ENCODE results near the gene REXO1.
"Not testable (repeated sequence)": the region's sequence is repeated elsewhere in the genome, so short reads cannot be mapped to it uniquely, and the experiment has no call there.

REXO1 gene

DNA sequence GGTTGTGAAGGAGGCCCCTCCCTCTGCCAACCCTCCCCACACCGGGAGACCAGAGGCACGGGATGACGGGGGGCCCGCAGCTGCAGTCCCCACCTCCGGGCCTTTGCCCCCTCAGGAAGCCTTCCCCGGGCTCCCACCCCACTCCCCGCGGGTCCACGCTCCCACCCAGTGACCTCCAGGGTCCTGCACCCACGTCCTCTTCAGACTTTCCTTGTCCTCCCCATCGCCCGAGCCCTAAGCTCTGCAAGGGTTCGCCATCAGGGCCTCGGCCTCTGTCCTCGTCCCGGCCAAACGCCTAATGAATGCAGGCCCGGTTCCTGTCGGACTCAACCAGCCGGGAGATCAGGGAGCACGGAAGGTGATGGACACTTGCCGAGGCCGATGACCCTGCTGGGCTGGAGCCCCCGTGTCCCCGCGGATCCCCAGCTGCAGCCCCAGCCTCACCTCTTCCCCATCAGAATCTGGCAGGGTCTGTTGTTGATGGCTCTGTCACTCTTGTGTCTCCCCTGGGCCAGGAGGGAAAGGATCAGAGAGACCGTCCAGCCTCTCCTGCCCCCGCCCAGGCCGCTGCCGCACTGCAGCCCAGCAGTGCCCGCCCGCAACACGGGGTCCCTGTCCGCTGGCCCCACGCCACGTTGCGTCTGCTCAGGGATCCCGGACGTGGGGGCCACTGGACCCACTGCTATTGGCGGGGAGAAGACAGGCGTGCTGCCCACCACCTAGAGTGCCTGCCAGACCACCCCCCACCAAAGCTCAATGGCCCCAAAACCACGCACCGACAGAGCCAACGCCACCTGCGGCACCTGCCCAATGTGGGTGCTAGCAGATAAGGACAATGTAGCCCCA lies 41.9 kb downstream of the REXO1 start:
- no peak overlapping the region for H3K4me3 ChIP-seq (ENCODE audit: low read length in 2 of 2)
- H3K4me1 ChIP-seq (ENCODE audit: control insufficient read depth in 2 of 2, insufficient read depth in 2 of 2, low read length in 2 of 2) = peaks cover 0 to 1% of the 10 kb centered on the region in 2 donors
- no peak overlapping the region for H3K27ac ChIP-seq (ENCODE audit: low read depth in 2 of 2, low read length in 2 of 2)
- no peaks in the 10 kb centered on the region for H3K9me3 ChIP-seq (ENCODE audit: control insufficient read depth in 2 of 2, low read length in 2 of 2)
- no peaks in the 10 kb centered on the region for H3K36me3 ChIP-seq (ENCODE audit: control insufficient read depth in 2 of 2, insufficient read depth in 2 of 2, low read length in 2 of 2)
- no peaks in the 10 kb centered on the region for H3K27me3 ChIP-seq (ENCODE audit: control insufficient read depth in 2 of 2, insufficient read depth in 2 of 2, low read length in 2 of 2)
- H3K9ac ChIP-seq (ENCODE audit: low read depth in 1 of 2, low read length in 2 of 2) = no peak overlapping the region

DNA sequence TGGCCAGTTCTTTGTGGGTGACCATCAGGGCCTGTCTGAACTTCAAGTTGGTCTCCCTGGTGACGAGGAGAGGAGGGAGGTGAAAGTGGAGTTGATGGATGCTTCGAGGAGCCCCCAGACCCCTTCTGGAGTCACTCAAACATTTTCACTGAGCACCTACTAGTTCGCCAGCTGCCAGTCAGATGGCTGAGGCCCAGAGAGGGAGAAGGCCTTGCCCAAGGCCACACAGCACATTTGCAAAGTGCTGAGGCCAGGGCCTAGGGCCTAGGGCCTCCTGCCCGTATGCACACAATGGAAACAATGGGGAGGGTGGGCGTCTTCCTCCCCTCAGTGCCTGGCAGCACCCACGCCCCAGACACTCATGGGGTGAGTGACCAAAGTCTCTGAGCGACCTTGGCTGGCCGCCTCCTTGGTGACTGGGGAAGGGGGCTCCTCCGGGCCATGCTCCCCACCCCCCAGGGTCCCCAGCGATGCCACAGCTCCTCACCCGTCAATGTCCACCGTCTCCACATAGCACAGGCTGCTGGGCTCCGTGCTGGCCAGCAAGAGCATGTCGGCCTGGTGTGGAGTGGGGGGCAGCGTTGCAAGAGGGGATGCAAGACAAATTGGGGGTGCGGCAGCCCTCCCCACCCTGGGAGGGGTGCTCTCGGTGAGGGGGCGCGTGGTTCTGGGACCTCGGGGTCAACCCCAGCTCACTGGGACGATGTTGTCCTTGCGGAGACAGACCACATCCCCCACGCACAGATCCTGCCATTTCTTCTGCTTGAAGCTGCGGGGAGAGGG lies 42.7 kb downstream of the REXO1 start:
- H3K9ac ChIP-seq (ENCODE audit: low read depth in 1 of 2, low read length in 2 of 2) = no peak overlapping the region
- H3K4me1 ChIP-seq (ENCODE audit: control insufficient read depth in 2 of 2, insufficient read depth in 2 of 2, low read length in 2 of 2) = no peaks in the 10 kb centered on the region
- H3K36me3 ChIP-seq (ENCODE audit: control insufficient read depth in 2 of 2, insufficient read depth in 2 of 2, low read length in 2 of 2) = no peaks in the 10 kb centered on the region

DNA sequence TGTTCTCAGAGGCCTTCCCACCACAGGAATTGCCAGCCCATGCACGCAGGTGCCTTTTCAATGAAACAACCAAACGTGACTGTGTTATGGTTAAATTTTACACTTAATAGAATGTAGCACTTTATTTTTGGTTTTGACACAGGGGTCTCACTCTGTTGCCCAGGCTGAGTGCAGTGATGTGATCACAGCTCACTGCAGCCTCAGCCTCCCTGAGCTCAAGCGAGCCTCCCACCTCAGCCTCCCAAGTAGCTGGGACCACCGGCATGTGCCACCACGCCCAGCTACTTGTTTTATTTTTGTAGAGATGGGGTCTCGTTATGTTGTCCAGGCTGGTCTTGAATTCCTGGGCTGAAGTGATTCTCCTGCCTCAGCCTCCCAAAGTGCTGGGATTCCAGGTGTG lies 43.4 kb downstream of the REXO1 start:
- H3K9ac ChIP-seq (ENCODE audit: low read depth in 1 of 2, low read length in 2 of 2) = no peak overlapping the region
- no peaks in the 10 kb centered on the region for H3K27me3 ChIP-seq (ENCODE audit: control insufficient read depth in 2 of 2, insufficient read depth in 2 of 2, low read length in 2 of 2)
- H3K9me3 ChIP-seq (ENCODE audit: control insufficient read depth in 2 of 2, low read length in 2 of 2) = no peaks in the 10 kb centered on the region
- no peak overlapping the region for H3K27ac ChIP-seq (ENCODE audit: low read depth in 2 of 2, low read length in 2 of 2)
- no peaks in the 10 kb centered on the region for H3K36me3 ChIP-seq (ENCODE audit: control insufficient read depth in 2 of 2, insufficient read depth in 2 of 2, low read length in 2 of 2)
- H3K4me1 ChIP-seq (ENCODE audit: control insufficient read depth in 2 of 2, insufficient read depth in 2 of 2, low read length in 2 of 2) = no peaks in the 10 kb centered on the region
- H3K4me3 ChIP-seq (ENCODE audit: low read length in 2 of 2) = no peak overlapping the region

More for the DNA sequence above, 42.7 kb downstream of the REXO1 start:
- no peak overlapping the region for H3K27ac ChIP-seq (ENCODE audit: low read depth in 2 of 2, low read length in 2 of 2)
- no peaks in the 10 kb centered on the region for H3K27me3 ChIP-seq (ENCODE audit: control insufficient read depth in 2 of 2, insufficient read depth in 2 of 2, low read length in 2 of 2)
- no peak overlapping the region for H3K4me3 ChIP-seq (ENCODE audit: low read length in 2 of 2)
- no peaks in the 10 kb centered on the region for H3K9me3 ChIP-seq (ENCODE audit: control insufficient read depth in 2 of 2, low read length in 2 of 2)

- Histone ChIP-seq H3K27me3 (ENCODE audit: control insufficient read depth in 2 of 2, insufficient read depth in 2 of 2, low read length in 2 of 2) (peaks cover 0 to 4% of the 10 kb centered on the region in 2 donors), H3K9me3 (ENCODE audit: control insufficient read depth in 2 of 2, low read length in 2 of 2) (no peaks in the 10 kb centered on the region), H3K27ac (ENCODE audit: low read depth in 2 of 2, low read length in 2 of 2) (no peak overlapping the region), H3K36me3 (ENCODE audit: control insufficient read depth in 2 of 2, insufficient read depth in 2 of 2, low read length in 2 of 2) (no peaks in the 10 kb centered on the region), H3K9ac (ENCODE audit: low read depth in 1 of 2, low read length in 2 of 2) (no peak overlapping the region), H3K4me3 (ENCODE audit: low read length in 2 of 2) (no peak overlapping the region), H3K4me1 (ENCODE audit: control insufficient read depth in 2 of 2, insufficient read depth in 2 of 2, low read length in 2 of 2) (peaks cover 0 to 4% of the 10 kb centered on the region in 2 donors)
Observed at GRCh38 chr19:1799695-1800342, 48.5 kb downstream of the REXO1 start.

DNA sequence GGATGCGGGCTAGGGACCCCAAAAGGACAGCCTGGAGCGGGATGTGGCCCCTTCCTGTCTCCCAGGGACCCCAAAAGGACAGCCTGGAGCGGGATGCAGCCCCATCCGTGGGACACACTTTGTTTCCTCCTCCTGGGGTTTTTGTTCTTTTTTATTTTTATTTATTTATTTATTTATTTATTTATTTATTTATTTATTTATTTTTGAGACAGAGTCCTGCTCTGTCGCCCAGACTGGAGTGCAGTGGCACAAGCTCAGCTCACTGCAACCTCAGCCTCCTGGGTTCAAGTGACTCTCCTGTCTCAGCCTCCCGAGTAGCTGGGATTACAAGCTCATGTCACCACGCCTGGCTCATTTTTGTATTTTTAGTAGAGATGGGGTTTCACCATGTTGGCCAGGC lies 51.0 kb downstream of the REXO1 start:
- H3K27ac ChIP-seq (ENCODE audit: low read depth in 2 of 2, low read length in 2 of 2); H3K4me1 ChIP-seq (ENCODE audit: control insufficient read depth in 2 of 2, insufficient read depth in 2 of 2, low read length in 2 of 2); H3K9me3 ChIP-seq (ENCODE audit: control insufficient read depth in 2 of 2, low read length in 2 of 2); H3K27me3 ChIP-seq (ENCODE audit: control insufficient read depth in 2 of 2, insufficient read depth in 2 of 2, low read length in 2 of 2); H3K36me3 ChIP-seq (ENCODE audit: control insufficient read depth in 2 of 2, insufficient read depth in 2 of 2, low read length in 2 of 2); H3K4me3 ChIP-seq (ENCODE audit: low read length in 2 of 2); H3K9ac ChIP-seq (ENCODE audit: low read depth in 1 of 2, low read length in 2 of 2): not testable (repeated sequence)

GRCh38 chr19:1796395-1797142 lies 51.7 kb downstream of the REXO1 start:
- H3K4me3 ChIP-seq (ENCODE audit: low read length in 2 of 2) = no peak overlapping the region
- no peak overlapping the region for H3K27ac ChIP-seq (ENCODE audit: low read depth in 2 of 2, low read length in 2 of 2)
- H3K4me1 ChIP-seq (ENCODE audit: control insufficient read depth in 2 of 2, insufficient read depth in 2 of 2, low read length in 2 of 2) = peaks cover 3 to 4% of the 10 kb centered on the region in 2 donors
- no peak overlapping the region for H3K9ac ChIP-seq (ENCODE audit: low read depth in 1 of 2, low read length in 2 of 2)
- H3K36me3 ChIP-seq (ENCODE audit: control insufficient read depth in 2 of 2, insufficient read depth in 2 of 2, low read length in 2 of 2) = no peaks in the 10 kb centered on the region
- H3K9me3 ChIP-seq (ENCODE audit: control insufficient read depth in 2 of 2, low read length in 2 of 2) = no peaks in the 10 kb centered on the region
- H3K27me3 ChIP-seq (ENCODE audit: control insufficient read depth in 2 of 2, insufficient read depth in 2 of 2, low read length in 2 of 2) = peaks cover 0 to 4% of the 10 kb centered on the region in 2 donors

DNA sequence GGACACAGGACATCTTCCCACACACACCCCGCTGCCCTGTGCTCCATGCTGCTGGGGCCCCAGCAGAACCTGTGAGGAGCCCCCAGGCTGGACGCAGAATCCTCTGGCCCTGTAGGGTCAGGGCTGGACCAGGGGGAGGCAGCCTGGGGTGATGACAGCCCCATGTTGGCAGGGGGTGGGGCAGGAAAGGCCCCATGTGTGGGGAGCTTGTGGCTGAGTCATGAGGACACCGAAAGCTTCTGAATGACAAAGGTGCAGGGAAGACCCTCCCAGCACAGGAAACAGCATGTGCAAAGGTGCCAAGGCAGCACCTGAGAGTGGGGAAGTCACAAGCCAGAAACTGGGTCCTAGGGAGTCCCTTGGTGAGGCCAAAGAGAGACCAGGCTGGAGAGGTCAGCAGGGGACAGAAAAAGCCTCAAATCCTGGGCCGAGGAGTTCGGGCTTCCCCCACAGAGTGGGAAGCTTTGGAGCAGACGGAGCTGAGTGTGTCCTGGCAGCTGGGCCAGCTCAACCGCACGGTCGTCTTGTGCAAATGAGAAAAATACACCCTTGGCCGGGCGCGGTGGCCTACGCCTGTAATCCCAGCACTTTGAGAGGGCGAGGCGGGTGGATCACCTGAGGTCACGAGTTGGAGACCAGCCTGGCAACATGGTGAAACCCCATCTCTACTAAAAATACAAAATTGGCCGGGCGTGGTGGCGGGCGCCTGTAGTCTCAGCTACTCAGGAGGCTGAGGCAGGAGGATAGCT lies 53.7 kb downstream of the REXO1 start:
- no peak overlapping the region for H3K9ac ChIP-seq (ENCODE audit: low read depth in 1 of 2, low read length in 2 of 2)
- H3K27me3 ChIP-seq (ENCODE audit: control insufficient read depth in 2 of 2, insufficient read depth in 2 of 2, low read length in 2 of 2) = peaks cover 0 to 4% of the 10 kb centered on the region in 2 donors
- no peak overlapping the region for H3K27ac ChIP-seq (ENCODE audit: low read depth in 2 of 2, low read length in 2 of 2)
- no peak overlapping the region for H3K4me3 ChIP-seq (ENCODE audit: low read length in 2 of 2)
- peaks cover 3 to 4% of the 10 kb centered on the region in 2 donors for H3K4me1 ChIP-seq (ENCODE audit: control insufficient read depth in 2 of 2, insufficient read depth in 2 of 2, low read length in 2 of 2)
- no peaks in the 10 kb centered on the region for H3K36me3 ChIP-seq (ENCODE audit: control insufficient read depth in 2 of 2, insufficient read depth in 2 of 2, low read length in 2 of 2)
- no peaks in the 10 kb centered on the region for H3K9me3 ChIP-seq (ENCODE audit: control insufficient read depth in 2 of 2, low read length in 2 of 2)

GRCh38 chr19:1791879-1792278 lies 56.4 kb downstream of the REXO1 start:
- H3K36me3 ChIP-seq (ENCODE audit: control insufficient read depth in 2 of 2, insufficient read depth in 2 of 2, low read length in 2 of 2) = no peaks in the 10 kb centered on the region
- H3K9ac ChIP-seq (ENCODE audit: low read depth in 1 of 2, low read length in 2 of 2) = no peak overlapping the region
- peaks cover 3 to 4% of the 10 kb centered on the region in 2 donors for H3K4me1 ChIP-seq (ENCODE audit: control insufficient read depth in 2 of 2, insufficient read depth in 2 of 2, low read length in 2 of 2)
- H3K27ac ChIP-seq (ENCODE audit: low read depth in 2 of 2, low read length in 2 of 2) = no peak overlapping the region
- peaks cover 0 to 4% of the 10 kb centered on the region in 2 donors for H3K27me3 ChIP-seq (ENCODE audit: control insufficient read depth in 2 of 2, insufficient read depth in 2 of 2, low read length in 2 of 2)
- H3K4me3 ChIP-seq (ENCODE audit: low read length in 2 of 2) = no peak overlapping the region
- no peaks in the 10 kb centered on the region for H3K9me3 ChIP-seq (ENCODE audit: control insufficient read depth in 2 of 2, low read length in 2 of 2)

- Histone ChIP-seq H3K36me3 (ENCODE audit: control insufficient read depth in 2 of 2, insufficient read depth in 2 of 2, low read length in 2 of 2) (no peaks in the 10 kb centered on the region), H3K9me3 (ENCODE audit: control insufficient read depth in 2 of 2, low read length in 2 of 2) (no peaks in the 10 kb centered on the region), H3K4me3 (ENCODE audit: low read length in 2 of 2) (no peak overlapping the region), H3K9ac (ENCODE audit: low read depth in 1 of 2, low read length in 2 of 2) (no peak overlapping the region), H3K4me1 (ENCODE audit: control insufficient read depth in 2 of 2, insufficient read depth in 2 of 2, low read length in 2 of 2) (peaks cover 0 to 3% of the 10 kb centered on the region in 2 donors), H3K27ac (ENCODE audit: low read depth in 2 of 2, low read length in 2 of 2) (no peak overlapping the region), H3K27me3 (ENCODE audit: control insufficient read depth in 2 of 2, insufficient read depth in 2 of 2, low read length in 2 of 2) (no peaks in the 10 kb centered on the region)
Observed at GRCh38 chr19:1790054-1790792, 58.1 kb downstream of the REXO1 start.

Measured in mucosa of rectum (tissue), 2 donors.